KG1 (cell line): Measurements from ENCODE around the gene GSE1.

Source experiments
- DNase-seq: peaks from one replicate; lab custom pipeline; 2025; lab: John Stamatoyannopoulos, UW

Gene GSE1

DNA sequence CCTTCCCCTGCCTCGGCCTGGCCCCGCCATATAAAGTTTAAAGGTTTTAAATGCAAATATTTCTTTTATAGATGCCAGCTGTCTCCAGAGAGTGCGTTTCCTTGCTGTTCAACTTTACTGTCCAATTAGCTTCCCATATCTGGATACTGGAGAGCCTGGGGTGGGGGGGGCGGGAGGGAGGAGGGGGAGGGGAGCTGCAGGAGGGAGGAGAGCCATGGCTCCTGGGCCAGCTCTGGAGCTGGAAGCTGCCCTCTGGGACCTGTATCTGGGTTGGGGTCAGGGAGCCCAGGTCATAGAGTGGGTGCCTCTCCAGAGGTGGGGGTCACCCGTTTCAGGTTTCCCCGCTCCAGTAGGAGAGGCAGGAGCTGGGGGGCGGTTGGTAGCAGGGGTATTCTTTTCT is 6.2 kb upstream of the GSE1 start:
- no peak for DNase-seq

DNA sequence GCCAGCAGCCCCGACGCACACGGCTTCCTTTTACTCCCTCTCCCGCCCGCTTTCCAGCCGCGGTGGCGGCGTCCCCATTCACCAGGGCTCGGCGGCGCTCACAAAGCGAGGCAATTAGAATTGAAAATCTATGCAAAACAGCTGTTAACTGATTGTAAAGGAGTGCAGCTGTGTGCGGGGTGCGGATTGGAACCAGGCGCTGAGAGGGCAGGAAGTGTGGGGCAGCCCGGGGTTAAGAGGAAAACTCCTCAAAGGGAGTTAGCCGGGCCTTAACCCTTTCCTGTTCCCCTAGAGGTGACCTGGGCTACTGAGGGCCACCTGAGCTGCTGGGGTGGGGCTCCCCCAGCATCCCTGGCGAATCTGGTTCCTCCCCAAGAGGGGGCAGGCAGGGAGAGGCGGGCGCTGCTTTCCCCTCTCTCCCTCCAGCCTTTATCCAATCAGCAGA is 5.8 kb upstream of the GSE1 start:
- no peak for DNase-seq

DNA sequence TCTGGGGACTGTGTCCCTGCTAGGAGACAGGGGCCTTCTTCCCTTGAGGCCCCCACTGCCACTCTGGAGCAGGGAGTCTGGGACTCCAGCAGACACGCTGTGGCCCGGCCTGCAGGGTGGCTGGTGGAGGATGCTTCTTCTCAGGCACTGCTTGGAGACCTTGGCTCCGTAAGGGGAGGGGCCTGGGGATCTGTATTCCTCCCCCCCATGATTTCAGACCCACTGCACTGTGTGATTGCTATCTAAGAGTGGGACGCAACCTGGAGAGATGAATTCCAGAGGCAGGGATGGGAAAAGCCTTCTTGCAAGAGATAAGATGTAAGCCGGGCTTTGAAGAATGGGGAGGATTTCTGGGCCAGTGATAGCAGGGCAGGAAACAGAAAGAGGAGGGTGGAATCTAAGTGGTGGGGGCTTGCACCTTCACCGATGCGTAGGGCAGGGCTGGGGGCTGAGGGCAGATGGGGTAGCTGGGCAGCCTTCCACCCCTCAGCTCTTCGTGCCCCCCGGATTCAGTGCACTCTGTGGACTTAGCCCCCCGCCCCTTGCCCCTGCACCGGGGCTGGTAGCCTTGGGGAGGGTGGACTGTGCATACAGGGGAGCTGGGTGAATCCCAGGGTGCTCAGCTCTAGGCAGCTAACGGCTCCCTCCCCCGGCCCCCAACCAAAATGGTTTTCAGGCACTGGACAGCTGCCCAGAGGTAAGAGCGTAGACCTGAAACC is 5.2 kb upstream of the GSE1 start:
- no peak for DNase-seq

GRCh38 chr16:85608515-85608885 is 4.6 kb upstream of the GSE1 start:
- no peak for DNase-seq

- peak; percentile 1 for DNase-seq
Observed at GRCh38 chr16:85608887-85609286, 4.2 kb upstream of the GSE1 start.

DNA sequence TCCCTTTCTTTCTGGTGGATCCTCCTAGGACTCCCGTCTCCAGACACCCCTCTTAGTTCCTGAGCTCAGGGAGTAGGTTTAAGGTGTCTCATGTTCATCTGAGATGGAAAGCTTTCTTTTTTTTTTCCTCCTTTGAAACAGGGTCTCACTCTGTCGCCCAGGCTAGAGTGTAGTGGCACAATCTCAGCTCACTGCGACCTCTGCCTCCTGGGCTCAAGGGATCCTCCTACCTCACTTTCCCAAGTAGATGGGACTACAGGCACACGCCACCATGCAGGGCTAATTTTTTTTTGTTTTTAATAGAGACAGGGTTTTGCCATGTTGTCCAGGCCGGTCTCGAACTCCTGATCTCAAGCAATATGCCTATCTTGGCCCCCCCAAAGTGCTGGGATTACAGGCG is 3.6 kb upstream of the GSE1 start:
- DNase-seq: no peak

DNA sequence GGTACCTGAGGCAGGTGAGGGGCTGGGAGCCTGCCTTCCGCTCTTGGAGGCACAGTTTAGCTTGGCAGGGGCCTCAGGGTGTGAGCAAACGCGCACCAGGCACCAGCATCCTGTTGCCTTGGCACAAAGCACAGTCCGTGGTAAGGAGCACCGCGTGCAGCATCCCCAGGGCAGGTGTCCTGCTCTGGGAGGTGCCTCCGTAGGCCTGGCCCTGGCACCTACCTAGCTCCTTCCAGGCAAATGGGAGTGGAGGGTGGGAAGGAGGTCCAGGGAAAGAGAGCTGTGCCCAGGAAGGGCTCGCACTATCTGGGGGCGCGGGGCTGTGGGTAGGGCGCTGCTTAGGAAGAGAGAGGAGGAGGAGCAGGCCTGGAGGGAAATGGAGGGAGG is 3.1 kb upstream of the GSE1 start:
- DNase-seq: no peak

DNA sequence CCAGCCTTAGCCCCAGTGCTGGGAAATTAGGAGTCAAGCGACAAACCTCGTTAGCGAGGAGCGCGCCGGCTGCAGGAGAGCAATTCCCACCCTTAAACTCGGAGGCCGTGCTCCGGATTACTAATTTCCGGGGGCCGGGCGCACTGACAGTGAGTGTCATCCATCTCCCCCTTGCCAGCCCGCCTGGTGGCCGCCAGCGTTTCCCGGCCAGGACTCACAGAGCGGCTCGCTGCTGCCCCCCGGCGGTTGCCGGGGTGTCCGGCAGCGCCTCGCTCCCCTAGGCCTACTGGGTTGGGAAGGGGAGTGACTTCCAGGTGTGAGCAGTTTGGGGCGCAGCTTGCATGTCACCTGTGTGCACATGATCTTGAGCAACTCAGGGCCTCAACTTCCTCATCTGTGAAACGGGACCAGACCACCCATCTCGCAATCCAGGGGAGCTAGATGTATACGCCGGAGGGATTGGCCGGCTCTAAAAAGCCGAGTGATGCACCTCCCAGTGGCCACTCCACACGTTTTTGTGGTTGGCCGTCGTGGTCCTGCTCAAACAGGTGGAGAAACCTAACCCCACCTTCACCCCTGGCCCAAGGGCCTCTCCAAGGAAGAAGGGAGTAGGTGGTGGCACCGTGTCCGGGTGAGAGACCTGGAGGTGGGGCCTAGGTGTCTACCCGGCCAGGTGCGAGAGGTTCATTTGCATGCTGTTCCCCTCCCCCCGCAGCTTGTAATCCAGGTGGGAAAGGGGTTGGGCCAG is 2.5 kb upstream of the GSE1 start:
- peak; percentile 79 for DNase-seq

GRCh38 chr16:85611194-85611443 is 2.0 kb upstream of the GSE1 start:
- DNase-seq: peak; percentile 45

GRCh38 chr16:85611444-85612190 is 1.5 kb upstream of the GSE1 start:
- DNase-seq: peak; percentile 66

- peak; percentile 63 for DNase-seq
Observed at GRCh38 chr16:85612191-85612800, 826 bp upstream of the GSE1 start.

GRCh38 chr16:85613604-85614337 is 649 bp downstream of the GSE1 start:
- peak; percentile 56 for DNase-seq

- DNase-seq: peak; percentile 56
Observed at GRCh38 chr16:85614338-85615013, 1.4 kb downstream of the GSE1 start.

DNA sequence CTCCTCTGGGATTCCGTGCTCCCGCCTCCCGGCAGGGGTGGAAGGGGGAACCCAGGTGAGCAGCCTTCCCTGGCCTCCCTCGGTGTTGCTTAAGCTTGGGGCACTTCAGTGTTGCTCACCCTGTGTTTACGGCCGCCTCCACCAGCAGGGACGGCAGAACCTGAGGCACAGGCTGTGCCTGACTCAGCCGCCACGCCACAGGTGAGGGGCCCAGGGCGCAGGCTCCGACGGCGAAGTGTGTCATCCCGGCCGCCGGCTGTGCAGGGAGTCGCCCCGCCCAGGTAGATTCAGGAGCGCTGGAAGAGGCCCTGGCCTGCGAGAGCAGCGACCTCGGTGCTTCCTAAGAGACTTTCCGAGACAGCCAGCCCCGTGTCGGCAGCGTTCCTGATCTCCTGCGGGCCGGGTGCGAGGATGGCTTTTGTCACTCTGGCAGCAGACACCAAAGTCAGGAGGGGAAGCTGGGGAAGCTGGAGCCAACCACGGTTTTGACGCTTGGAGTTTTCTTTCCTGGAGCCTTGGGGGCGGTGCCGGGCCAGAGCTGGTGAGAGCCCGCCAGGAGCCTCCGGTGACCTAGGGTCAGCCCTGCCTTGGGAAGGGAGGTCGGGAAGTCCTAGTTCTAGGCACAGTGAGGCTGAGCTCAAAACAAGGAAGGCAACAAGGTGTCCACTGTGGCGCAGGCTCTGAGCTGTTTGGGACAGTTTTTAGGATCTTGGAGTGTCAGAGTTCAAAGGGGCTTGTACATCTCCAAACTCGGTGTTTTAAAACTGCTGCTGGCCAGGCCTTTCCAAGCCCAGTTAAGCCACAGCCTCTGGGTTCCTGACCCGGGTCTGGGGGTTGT is 2.1 kb downstream of the GSE1 start:
- DNase-seq: peak; percentile 83

DNA sequence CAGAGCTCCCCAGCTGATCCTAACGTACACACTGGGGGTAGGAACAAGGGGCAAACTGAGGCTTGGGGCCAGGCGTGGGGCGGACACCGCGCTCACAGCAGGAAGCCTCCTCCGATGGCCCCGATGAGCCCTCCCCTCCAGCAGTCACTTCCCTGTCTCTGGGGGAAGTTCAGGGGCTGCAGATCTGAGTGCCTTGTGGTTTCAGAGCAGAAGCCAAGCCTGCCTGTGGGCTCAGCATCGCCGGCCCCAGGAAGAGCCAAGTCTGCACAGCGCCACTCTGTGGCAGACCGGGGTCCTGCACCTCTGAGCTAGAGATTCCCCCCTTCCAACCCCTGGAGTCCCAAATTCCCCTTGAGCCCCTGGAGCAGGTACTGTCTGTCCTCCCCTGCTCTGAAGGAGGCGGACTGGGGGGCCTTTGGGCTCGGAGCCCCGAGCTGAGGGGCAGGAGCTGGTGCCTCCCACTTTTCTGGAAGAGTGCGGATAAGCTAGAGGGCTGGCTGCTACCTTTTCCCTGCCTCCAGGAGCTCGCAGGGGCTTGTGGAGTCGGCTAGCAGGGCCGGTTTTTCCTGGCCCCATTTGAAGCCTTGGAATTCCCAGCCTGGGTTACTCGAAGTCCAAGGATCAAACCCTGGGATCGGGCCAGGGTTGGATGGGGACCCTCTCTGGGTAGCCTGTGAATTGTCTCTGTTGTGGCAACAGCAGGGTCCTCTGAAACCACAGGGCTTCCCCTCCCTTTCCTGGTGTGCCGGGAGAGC is 2.9 kb downstream of the GSE1 start:
- DNase-seq: peak; percentile 88

GRCh38 chr16:85616607-85617321 is 3.6 kb downstream of the GSE1 start:
- DNase-seq: peak; percentile 36

- DNase-seq: no peak
Observed at GRCh38 chr16:85617948-85618347, 4.8 kb downstream of the GSE1 start.

DNA sequence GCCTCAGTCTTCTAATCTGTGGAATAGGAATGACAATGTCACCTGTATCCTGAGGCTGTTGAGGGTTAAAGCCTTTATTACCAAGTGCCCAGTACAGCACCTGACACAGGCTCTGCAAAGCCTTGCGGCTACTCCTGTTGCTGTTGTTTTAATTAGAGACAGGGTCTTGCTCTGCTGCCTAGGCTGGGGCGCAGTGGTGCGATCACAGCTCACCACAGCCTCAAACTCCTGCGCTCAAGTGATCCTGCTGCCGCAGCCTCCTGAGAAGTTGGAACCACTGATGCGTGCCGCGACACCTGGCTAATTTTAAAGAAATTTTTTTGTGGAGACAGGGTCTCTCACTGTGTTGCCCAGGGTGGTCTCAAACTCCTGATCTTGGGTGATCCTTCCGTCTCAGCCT is 5.4 kb downstream of the GSE1 start:
- DNase-seq: no peak
